Mucosa of descending colon (tissue), 3 donors: Measurements from ENCODE around the gene HSPD1. TPM values are rescaled to one million over a fixed set of nuclear protein-coding genes. Genes with fewer than 3 reads are reported as not detected.

Experiments
- ATAC-seq: fragments of 200-7000 bp; cut with Tn5 transposase; one replicate; pipeline ENCODE4 v1.9.1; 2020; ENCODE audit warnings: mild to moderate bottlenecking, moderate library complexity
- DNase-seq, 3 donors: peaks; one replicate each; pipeline ENCODE4 v3.0.0-alpha.2; 2020
- H3K36me3 ChIP-seq: fragments of 200-600 bp; one replicate; pipeline ENCODE4 v1.8.0; 2021; ENCODE audit warnings: low read depth, mild to moderate bottlenecking
- H3K4me1 ChIP-seq: fragments of 200-600 bp; one replicate; pipeline ENCODE4 v1.8.0; 2021; ENCODE audit warnings: low read depth, mild to moderate bottlenecking
- H3K4me3 ChIP-seq: fragments of 200-600 bp; one replicate; pipeline ENCODE4 v1.8.0; 2021; ENCODE audit warnings: mild to moderate bottlenecking
- H3K9me3 ChIP-seq: fragments of 200-600 bp; one replicate; pipeline ENCODE4 v1.8.0; 2021; ENCODE audit warnings: mild to moderate bottlenecking
- intact Hi-C, 2 donors: fragments of 100-400 bp; cut with DNase I in 1 of 2; cut with micrococcal nuclease in 1 of 2; formaldehyde crosslinking; loops; one replicate each; pipeline versions ENCODE4 v1.11.0 to v1.11.1; 2022; cut with DNase I, micrococcal nuclease
- total RNA-seq, 3 donors: library from RNA; stranded (reverse); fragmentation: NEBNext Ultra II Directional in 2 of 3; extraction: Animal tissue kit (Norgen Biotek cat#: 25700) in 2 of 3; gene quantifications; one replicate each; pipeline versions ENCODE4 v1.2.1 to v1.2.4, GENCODE V29; 2021 to 2023
- TF ChIP-seq, protein P1 (sequence below): fragments of 200-600 bp; IDR thresholded peaks from one replicate; pipeline ENCODE4 v1.8.0; 2022; ENCODE audit warnings: antibody characterized with exemption, mild to moderate bottlenecking
- donor health status: DM: no; HTN: no; CAD: no; lungs with moderate emphysema.
- donor health status: DM: no; HTN: no; CAD: no.
- donor health status: DM: no; HTN: yes; CAD: no.

HSPD1 gene
- total RNA-seq, 3 donors from 2014 or later: 162 to 219 (median 172) TPM

- H3K4me1 ChIP-seq: no peaks in the 10 kb centered on the region
- no peaks in the 10 kb centered on the region for H3K36me3 ChIP-seq
- ATAC-seq (no peak), DNase-seq (no peak)
- TF ChIP-seq, protein P1, sequence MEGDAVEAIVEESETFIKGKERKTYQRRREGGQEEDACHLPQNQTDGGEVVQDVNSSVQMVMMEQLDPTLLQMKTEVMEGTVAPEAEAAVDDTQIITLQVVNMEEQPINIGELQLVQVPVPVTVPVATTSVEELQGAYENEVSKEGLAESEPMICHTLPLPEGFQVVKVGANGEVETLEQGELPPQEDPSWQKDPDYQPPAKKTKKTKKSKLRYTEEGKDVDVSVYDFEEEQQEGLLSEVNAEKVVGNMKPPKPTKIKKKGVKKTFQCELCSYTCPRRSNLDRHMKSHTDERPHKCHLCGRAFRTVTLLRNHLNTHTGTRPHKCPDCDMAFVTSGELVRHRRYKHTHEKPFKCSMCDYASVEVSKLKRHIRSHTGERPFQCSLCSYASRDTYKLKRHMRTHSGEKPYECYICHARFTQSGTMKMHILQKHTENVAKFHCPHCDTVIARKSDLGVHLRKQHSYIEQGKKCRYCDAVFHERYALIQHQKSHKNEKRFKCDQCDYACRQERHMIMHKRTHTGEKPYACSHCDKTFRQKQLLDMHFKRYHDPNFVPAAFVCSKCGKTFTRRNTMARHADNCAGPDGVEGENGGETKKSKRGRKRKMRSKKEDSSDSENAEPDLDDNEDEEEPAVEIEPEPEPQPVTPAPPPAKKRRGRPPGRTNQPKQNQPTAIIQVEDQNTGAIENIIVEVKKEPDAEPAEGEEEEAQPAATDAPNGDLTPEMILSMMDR: no peak
- no peaks in the 10 kb centered on the region for H3K9me3 ChIP-seq
- H3K4me3 ChIP-seq: no peak overlapping the region
- intact Hi-C loops: no loop called here
These were observed 38.8 kb upstream of the HSPD1 start for GRCh38 chr2:197538412-197538811.

DNA sequence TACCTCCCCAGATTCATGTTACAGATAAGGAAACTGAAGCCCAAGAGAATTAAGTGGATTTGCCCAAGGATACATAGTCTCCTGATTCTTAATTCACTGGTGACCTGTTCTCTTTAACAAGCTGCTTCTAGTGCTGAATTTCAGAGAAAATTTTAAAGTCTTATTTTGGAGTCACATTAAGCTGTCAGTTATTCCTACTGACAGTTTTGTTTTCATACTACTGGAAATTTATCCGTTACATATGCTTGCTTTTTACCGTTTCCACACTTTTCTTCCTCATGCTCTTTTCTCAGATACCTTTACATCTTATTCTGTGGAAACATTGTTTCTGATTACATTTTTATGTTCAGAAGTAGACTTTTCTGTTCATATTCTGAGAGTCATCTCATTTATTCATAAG lies 17.5 kb upstream of the HSPD1 start:
- TF ChIP-seq, protein P1: no peak
- intact Hi-C loops: no loop called here
- ATAC-seq (no peak), DNase-seq (no peak)
- H3K4me3 ChIP-seq: no peak overlapping the region
- H3K36me3 ChIP-seq: no peaks in the 10 kb centered on the region
- H3K9me3 ChIP-seq: no peaks in the 10 kb centered on the region
- H3K4me1 ChIP-seq: peaks cover 14% of the 10 kb centered on the region

DNA sequence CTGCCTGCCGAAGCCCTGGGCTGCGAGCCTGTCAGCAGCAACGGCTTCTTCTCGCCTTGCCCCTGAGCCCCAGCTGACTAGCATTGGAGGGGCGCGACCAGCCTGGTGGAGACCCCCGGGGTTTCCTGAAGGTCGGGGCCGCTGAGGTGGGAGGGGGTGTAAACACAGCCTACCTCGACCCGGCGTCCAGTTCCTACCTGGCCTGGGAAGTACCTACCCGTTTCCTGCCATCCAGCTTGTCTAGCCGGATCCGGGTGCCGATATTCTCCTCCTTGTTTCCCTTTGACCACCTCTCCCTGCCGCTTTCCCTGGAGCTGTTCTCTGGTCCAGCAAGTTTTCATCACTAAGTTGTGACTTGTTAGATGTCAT lies 16.7 kb upstream of the HSPD1 start:
- peaks cover 14% of the 10 kb centered on the region for H3K4me1 ChIP-seq
- TF ChIP-seq, protein P1: no peak
- H3K36me3 ChIP-seq: no peaks in the 10 kb centered on the region
- ATAC-seq: peak; percentile 58
- peak in 1 of 3 donors; percentile 50 for DNase-seq
- H3K4me3 ChIP-seq: peak overlapping the region; percentile 76
- intact Hi-C loops: no loop called here
- H3K9me3 ChIP-seq: no peaks in the 10 kb centered on the region

GRCh38 chr2:197515739-197516392 lies 16.2 kb upstream of the HSPD1 start, which contains the start of gene MOB4:
MOB4 (plus strand) TSS chr2:197516066; CDS start chr2:197516087, 21 bp downstream.
- H3K9me3 ChIP-seq: no peaks in the 10 kb centered on the region
- intact Hi-C loops: no loop called here
- peak within 1 kb of the TSS; percentile 76 for H3K4me3 ChIP-seq
- peak; percentile 97 to 98 (median 98) for DNase-seq
- TF ChIP-seq, protein P1: no peak
- H3K36me3 ChIP-seq: no peaks in the 10 kb centered on the region
- H3K4me1 ChIP-seq: peaks cover 14% of the 10 kb centered on the region
- ATAC-seq: peak; percentile 99

- intact Hi-C loops: no loop called here
- Histone ChIP-seq H3K9me3 (no peaks in the 10 kb centered on the region), H3K4me3 (peak overlapping the region; percentile 76)
These were observed 15.7 kb upstream of the HSPD1 start for GRCh38 chr2:197515315-197515738.

More at GRCh38 chr2:197515315-197515738, 15.7 kb upstream of the HSPD1 start:
- H3K36me3 ChIP-seq: no peaks in the 10 kb centered on the region
- peak; percentile 1 for ATAC-seq
- peaks cover 14% of the 10 kb centered on the region for H3K4me1 ChIP-seq
- TF ChIP-seq, protein P1: no peak
- DNase-seq: peak in 1 of 3 donors; percentile 54
